ENCODE data around the gene CTNNA2. TPM values are rescaled to one million over a fixed set of nuclear protein-coding genes. Genes with fewer than 3 reads are reported as not detected.

The CTNNA2 gene
- total RNA-seq, 4 donors from 2014 or later, result 0.40 to 1.7 (median 1.5) TPM; not detected in 1

- H3K4me1 ChIP-seq, result no peaks in the 10 kb centered on the region
- intact Hi-C loops (cut with DNase I; ENCODE audit: low total_unique reads) (no loop called here), in situ Hi-C loops (cut with MboI; ENCODE audit: low pct_ligation_motif_present in 1 of 4, low pct_unique_long_range_greater_than_20kb in 1 of 4, low sequenced_read_pairs in 3 of 4) (no loop called here)
- no peak overlapping the region for H3K27ac ChIP-seq
- no peak for DNase-seq
- H3K36me3 ChIP-seq, result no peaks in the 10 kb centered on the region
- H3K27me3 ChIP-seq, result no peaks in the 10 kb centered on the region
- no peak overlapping the region for H3K4me3 ChIP-seq
- 57 to 66% methylated on average over 2 to 3 of the region's 3 CpGs for WGBS, 2 donors (ENCODE audit: low coverage in 1 of 2)
- TF ChIP-seq CTCF (IDR thresholded peaks at IDR 0.05) (no peak), EP300 (IDR thresholded peaks at IDR 0.05; ENCODE audit: low read depth) (no peak), POLR2A (IDR thresholded peaks at IDR 0.05) (no peak), POLR2AphosphoS5 (IDR thresholded peaks at IDR 0.05) (no peak)
- no peaks in the 10 kb centered on the region for H3K9me3 ChIP-seq
Measured at GRCh38 chr2:80169811-80170594, 657.2 kb downstream of the CTNNA2 start.

DNA sequence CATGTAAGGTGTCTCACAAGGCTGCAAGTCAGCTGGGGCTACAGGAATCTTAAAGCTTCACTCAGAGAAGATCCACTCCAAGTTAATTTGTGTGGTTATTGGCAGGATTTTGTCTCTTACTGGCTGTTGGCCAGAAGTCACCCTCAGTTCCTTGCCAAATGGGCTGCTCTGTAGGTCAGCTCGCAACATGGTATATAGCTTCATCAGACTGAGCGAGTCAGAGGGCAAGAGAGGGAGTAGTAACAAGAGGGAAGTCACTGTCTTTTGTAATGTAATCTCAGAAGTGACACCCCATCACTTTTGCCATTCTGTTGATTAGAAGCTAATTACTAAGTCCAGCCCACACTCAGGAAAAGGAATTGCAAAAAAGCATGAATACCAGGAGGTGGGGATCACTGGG, 672.2 kb downstream of the CTNNA2 start:
- in situ Hi-C loops (cut with MboI; ENCODE audit: low pct_ligation_motif_present in 1 of 4, low pct_unique_long_range_greater_than_20kb in 1 of 4, low sequenced_read_pairs in 3 of 4) (no loop called here), intact Hi-C loops (cut with DNase I; ENCODE audit: low total_unique reads) (no loop called here)
- H3K36me3 ChIP-seq, result no peaks in the 10 kb centered on the region
- no peaks in the 10 kb centered on the region for H3K27me3 ChIP-seq
- H3K4me1 ChIP-seq, result no peaks in the 10 kb centered on the region
- no peaks in the 10 kb centered on the region for H3K9me3 ChIP-seq
- 48 to 53% methylated on average over 2 of the region's 2 CpGs for WGBS, 2 donors (ENCODE audit: low coverage in 1 of 2)
- no peak for DNase-seq
- no peak for TF ChIP-seq POLR2A (IDR thresholded peaks at IDR 0.05)
- no peak overlapping the region for H3K4me3 ChIP-seq
- H3K27ac ChIP-seq, result no peak overlapping the region

- Histone ChIP-seq H3K4me1 (no peaks in the 10 kb centered on the region), H3K36me3 (no peaks in the 10 kb centered on the region), H3K27me3 (no peaks in the 10 kb centered on the region), H3K4me3 (no peak overlapping the region), H3K9me3 (no peaks in the 10 kb centered on the region), H3K27ac (no peak overlapping the region)
- TF ChIP-seq POLR2A (IDR thresholded peaks at IDR 0.05) (no peak), EP300 (IDR thresholded peaks at IDR 0.05; ENCODE audit: low read depth) (no peak)
- in situ Hi-C loops (cut with MboI; ENCODE audit: low pct_ligation_motif_present in 1 of 4, low pct_unique_long_range_greater_than_20kb in 1 of 4, low sequenced_read_pairs in 3 of 4) (no loop called here), intact Hi-C loops (cut with DNase I; ENCODE audit: low total_unique reads) (no loop called here)
- WGBS, 2 donors (ENCODE audit: low coverage in 1 of 2), result 72% methylated on average over 2 of the region's 2 CpGs; no CpG with 5 or more reads in 1 of the 2 donors
- no peak for DNase-seq
Measured at GRCh38 chr2:80186262-80186661, 673.4 kb downstream of the CTNNA2 start.

DNA sequence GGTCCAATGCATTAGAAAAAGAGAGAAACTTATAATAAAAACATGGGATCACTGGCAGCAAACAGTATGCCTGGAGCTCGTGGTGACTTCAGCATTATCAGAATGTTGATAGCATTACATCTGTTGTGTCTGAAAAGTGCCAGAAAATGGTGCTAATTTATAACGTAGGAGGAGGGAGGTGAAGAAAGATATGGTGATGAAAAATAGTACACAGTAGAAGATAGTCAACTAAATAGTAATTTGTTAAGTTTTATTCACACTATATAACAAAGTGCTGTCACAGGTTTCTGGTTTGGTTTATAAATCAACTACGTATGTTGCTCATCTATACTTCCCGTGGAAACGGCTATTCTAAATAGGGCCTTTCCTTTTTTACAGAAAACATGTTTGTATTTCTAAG, 674.3 kb downstream of the CTNNA2 start:
- intact Hi-C loops (cut with DNase I; ENCODE audit: low total_unique reads) (no loop called here), in situ Hi-C loops (cut with MboI; ENCODE audit: low pct_ligation_motif_present in 1 of 4, low pct_unique_long_range_greater_than_20kb in 1 of 4, low sequenced_read_pairs in 3 of 4) (no loop called here)
- no peak for DNase-seq
- TF ChIP-seq CTCF (IDR thresholded peaks at IDR 0.05) (no peak), EP300 (IDR thresholded peaks at IDR 0.05; ENCODE audit: low read depth) (no peak), POLR2AphosphoS5 (IDR thresholded peaks at IDR 0.05) (no peak), POLR2A (IDR thresholded peaks at IDR 0.05) (no peak)
- Histone ChIP-seq H3K36me3 (no peaks in the 10 kb centered on the region), H3K4me1 (no peaks in the 10 kb centered on the region), H3K4me3 (no peak overlapping the region), H3K9me3 (no peaks in the 10 kb centered on the region), H3K27ac (no peak overlapping the region), H3K27me3 (no peaks in the 10 kb centered on the region)
- 65 to 67% methylated on average over 5 of the region's 5 CpGs for WGBS, 2 donors (ENCODE audit: low coverage in 1 of 2)

- intact Hi-C loops (cut with DNase I; ENCODE audit: low total_unique reads), result no loop called here
- no peak overlapping the region for H3K4me3 ChIP-seq
- H3K9me3 ChIP-seq, result no peaks in the 10 kb centered on the region
- no peak for DNase-seq
- 80 to 85% methylated on average over 3 to 5 of the region's 5 CpGs for WGBS, 2 donors (ENCODE audit: low coverage in 1 of 2)
- no peak overlapping the region for H3K27ac ChIP-seq
- H3K36me3 ChIP-seq, result no peaks in the 10 kb centered on the region
- H3K4me1 ChIP-seq, result no peaks in the 10 kb centered on the region
- H3K27me3 ChIP-seq, result no peaks in the 10 kb centered on the region
- TF ChIP-seq EP300 (IDR thresholded peaks at IDR 0.05; ENCODE audit: low read depth), result no peak
- TF ChIP-seq POLR2AphosphoS5 (IDR thresholded peaks at IDR 0.05), result no peak
- TF ChIP-seq CTCF (IDR thresholded peaks at IDR 0.05), result no peak
- TF ChIP-seq POLR2A (IDR thresholded peaks at IDR 0.05), result no peak
- in situ Hi-C loops (cut with MboI; ENCODE audit: low pct_ligation_motif_present in 1 of 4, low pct_unique_long_range_greater_than_20kb in 1 of 4, low sequenced_read_pairs in 3 of 4), result no loop called here
Measured at GRCh38 chr2:80190166-80190565, 677.3 kb downstream of the CTNNA2 start.

Data from transverse colon (tissue), 4 donors.